SK-N-MC (cell line): ENCODE measurements around the gene LRRC3.

Experiments used
- EZH2 ChIP-seq: fragments of 200-600 bp; sonication (generic); IDR thresholded peaks from one replicate; pipeline ENCODE4 v1.6.1; 2017; ENCODE audit warnings: antibody characterized with exemption
- POLR2AphosphoS5 ChIP-seq: IDR thresholded peaks from 2 replicates; pipeline ENCODE4 v1.6.1; 2012; ENCODE audit warnings: mild to moderate bottlenecking, low read depth, low read length, borderline replicate concordance

- TF ChIP-seq EZH2: no peak
- no peak for TF ChIP-seq POLR2AphosphoS5
Measured at GRCh38 chr21:44427241-44428120, 27.8 kb upstream of the LRRC3 start.
